GM19023 (cell line): ENCODE results near the gene CTDSPL.

ENCODE experiments used
- ATAC-seq: cut with Tn5 transposase; IDR thresholded peaks from one replicate; pipeline ENCODE4 v1.9.1; 2021; ENCODE audit warnings: mild to moderate bottlenecking, moderate library complexity; ENCODE audit not compliant: unreplicated experiment

The CTDSPL gene

DNA sequence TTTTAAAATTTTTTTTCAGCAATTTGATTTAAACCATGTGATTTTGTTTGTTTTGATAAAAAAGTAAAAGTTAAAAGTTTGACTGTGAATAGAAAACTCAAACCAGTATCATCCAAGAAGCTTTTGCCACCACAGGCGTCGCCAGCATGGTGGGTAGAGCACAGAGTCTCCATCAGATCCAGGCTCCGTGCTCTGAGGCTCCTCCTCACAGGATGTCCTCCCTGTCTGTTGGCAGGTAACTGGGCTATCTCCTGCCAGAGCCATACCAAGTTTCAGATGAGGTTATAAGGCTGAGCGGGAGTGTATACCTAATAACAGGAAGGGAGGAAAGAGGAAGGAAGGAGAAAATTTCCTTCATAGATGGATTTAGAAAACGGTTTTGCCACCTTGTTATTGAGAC lies 28.8 kb downstream of the CTDSPL start:
- no peak for ATAC-seq

DNA sequence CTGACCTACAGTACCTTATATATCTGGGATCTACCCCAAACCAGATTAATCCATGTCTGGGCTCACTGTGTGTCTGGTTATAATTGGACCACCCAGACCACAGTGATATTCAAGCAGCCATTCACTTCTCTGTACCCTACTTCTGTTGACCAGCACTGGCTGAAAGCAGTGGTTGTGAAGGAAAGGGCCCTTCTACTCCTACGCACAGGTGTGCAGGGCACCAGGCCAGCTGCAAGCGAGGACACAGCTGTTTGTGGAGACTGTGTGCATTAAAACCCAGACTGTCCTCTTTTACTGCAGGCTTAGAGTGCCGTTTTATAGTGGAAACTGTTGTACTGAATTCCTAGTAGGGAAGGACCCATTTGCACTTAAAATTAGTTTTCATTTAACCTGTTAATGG lies 29.5 kb downstream of the CTDSPL start:
- peak; percentile 81 for ATAC-seq

DNA sequence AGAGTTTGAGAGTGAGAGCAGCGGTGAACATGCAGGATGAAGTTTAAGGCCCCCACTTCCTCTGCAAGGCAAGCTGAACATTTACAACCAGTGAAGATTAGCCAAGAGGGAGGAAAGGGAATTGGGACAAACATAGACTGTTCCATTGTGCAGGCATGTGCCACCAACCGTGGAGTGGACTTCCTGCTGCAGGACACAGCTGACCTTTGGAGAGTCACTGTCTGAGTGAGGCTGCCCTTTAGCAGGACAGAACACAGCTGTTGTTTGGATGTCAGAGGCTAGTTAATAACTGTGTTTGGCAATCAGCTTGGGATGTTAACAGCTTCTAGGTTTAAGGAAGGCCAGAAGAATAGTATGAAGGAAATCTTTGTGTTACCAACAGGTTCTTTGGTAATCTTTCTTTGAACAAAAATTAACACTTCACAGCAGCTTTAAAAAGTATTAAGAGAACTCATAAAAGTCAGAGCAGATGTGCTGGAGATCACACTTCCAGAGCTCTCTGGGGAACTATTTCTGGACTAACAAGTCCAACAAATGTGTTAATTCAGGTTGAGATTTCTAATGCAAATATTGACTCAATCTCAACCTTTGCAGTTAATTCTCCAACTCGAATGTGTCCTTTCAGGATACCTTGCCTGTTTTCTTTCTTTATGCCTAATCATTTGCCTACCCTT lies 31.4 kb downstream of the CTDSPL start:
- ATAC-seq: no peak

DNA sequence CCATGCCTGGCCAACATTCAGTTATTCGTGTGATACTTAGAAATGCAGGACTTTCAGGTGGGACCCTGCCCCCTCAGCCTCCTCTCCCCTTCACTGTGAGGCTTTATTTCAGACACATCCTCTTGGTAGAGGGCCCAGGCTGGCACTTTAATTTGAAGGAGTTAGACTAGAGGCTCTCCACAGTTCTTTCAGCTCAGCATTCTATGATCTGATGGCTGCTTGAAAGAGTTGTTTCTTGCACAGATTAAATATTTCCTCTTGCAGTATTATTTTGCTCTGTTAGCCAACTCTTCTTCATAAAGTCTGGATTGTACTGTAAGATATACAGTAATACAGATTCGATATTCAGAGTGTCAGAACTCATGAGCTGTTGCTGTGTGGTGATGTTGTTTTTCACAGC lies 35.1 kb downstream of the CTDSPL start:
- no peak for ATAC-seq

DNA sequence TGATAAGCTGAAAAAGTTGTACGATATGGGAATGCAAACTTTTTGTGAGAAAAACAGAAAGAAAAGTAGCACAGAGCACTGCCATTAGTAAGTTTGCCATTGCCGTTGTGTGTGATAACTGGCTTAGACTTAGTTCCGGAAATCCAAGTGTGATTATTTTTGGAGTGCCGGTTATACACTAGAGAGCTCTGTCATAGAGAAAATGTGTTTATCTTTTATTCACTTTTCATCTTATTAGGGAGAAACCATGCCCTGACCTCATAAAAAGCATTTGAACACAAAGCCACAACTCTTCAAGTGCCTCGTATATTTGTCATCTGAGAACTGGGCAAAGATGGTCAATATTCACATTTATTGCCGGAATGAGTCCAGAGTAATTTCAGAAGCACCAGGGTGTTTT lies 36.1 kb downstream of the CTDSPL start:
- ATAC-seq: no peak

DNA sequence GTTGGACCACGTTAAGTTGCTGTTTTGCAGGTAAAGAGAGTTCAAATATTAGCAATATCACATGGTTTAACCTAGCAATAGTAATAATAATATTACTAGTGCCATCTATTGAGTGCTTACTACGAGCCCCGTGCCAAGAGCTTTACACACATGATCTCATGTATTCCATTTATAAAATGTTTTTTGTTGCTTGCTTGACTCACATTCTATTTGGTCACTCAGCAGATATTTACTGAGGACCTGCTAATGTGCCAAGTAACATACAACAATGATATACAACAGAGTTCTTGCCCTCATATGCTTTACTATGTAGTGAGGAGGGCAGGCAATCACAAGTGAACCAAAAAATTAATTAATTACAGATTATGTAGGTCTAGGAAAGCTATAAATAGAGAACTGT lies 36.7 kb downstream of the CTDSPL start:
- no peak for ATAC-seq

- peak; percentile 76 for ATAC-seq
These were observed 37.5 kb downstream of the CTDSPL start for GRCh38 chr3:37899101-37899707.

- ATAC-seq: no peak
These were observed 38.1 kb downstream of the CTDSPL start for GRCh38 chr3:37899711-37900306.

GRCh38 chr3:37901721-37902120 lies 40.0 kb downstream of the CTDSPL start:
- no peak for ATAC-seq

- ATAC-seq: no peak
These were observed 41.0 kb downstream of the CTDSPL start for GRCh38 chr3:37902674-37903073.

DNA sequence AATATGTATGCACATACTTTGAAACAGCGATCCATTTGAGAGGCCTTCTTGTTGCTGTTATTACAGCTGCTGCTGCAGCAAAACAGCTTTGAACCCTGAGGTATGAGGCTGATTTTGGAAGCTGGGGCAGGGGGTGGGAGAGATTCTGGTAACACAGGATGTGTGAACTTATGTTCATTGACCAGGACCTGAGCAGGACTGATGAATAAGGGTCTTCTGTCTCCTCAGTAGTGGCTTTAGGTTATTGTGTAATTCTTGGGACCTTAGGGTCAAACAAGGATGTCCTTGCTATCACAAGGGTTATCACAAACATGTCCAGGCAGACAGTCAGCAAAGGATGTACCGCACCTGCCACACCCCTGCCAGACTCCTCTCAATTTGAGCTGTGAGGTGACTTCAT lies 41.6 kb downstream of the CTDSPL start:
- no peak for ATAC-seq

DNA sequence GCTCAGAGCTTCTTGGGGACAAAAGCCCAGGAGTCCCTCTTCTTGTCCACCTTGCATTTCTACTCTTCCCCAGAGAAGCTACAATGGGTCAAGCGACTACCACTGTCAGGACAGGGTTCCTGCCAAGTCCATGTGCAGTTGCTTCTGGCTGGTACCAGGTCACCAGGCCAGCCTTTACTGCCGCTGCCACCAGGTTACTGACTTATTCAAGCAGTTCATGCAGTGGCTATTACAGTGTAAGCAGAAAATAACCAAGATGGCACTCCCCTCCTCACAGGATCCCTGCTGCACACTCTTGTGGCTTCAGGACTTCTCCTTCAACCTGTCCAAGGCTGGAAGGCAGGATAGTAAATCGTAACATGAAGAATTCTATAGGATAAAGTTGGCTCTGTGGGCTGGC lies 42.1 kb downstream of the CTDSPL start:
- no peak for ATAC-seq

DNA sequence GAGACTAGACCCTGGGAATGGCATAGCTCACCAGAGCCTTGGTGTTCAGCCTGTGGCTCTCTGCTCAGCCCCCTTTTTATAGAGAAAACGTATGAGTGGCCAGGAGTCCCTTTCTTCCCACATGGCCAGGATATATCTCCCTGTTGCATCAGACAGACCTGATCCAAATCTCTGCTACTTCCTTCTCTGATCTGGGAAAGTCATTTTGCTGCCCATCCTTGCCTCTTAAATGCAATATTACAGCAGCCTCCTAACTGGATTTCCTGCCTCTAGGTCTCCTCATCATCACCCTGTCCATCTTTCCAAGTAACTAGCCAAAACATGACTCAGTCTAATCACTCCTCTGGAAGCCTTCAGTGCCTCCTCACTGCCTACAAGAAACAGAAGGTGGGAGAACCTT lies 42.9 kb downstream of the CTDSPL start:
- ATAC-seq: no peak

- no peak for ATAC-seq
These were observed 43.7 kb downstream of the CTDSPL start for GRCh38 chr3:37905346-37905745.

- ATAC-seq: no peak
These were observed 44.5 kb downstream of the CTDSPL start for GRCh38 chr3:37905987-37906674.

DNA sequence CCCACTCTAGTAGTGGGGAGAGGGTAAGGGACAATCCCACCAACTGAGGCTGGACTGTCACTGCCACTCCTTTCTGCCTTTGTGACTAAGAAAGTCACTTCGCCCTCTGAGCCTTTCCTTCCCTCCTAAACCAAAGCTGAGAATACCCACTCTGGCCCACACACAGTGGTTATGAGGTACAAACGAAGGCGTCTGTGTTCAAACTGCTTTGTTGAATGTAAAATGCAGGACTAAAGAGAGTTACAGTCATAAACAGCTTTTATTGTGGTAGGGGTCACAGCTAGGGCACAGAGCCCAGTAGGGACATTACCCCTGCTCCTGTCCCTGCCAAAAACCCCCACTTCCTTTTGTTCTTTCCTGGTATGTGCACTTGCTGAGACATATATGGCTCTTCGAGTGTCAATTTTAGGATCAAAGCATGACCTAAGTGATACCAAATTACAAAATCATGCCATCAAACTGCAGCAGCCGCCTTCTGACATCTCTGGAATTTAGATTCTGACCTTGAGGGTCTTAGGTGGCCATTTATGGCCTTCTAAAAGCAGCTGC lies 45.1 kb downstream of the CTDSPL start:
- no peak for ATAC-seq

DNA sequence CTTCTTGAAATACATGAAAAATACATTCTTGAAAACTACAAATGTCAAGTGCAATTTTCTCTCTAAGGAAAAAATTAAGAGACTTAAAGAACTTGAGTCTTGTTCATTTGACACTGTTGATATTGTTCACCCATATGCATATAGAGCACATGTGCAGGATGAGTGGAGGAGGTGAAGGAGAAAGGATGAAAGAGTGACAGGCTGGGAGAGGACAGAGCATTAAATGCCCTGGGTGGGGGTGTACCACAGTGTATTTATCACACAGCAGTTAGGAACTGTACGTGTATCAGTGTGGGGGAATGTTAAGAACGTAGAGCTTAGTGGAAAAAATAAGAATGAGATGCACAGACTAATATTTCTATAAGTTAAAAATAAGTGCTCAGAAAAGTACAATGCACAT lies 45.7 kb downstream of the CTDSPL start:
- ATAC-seq: no peak

DNA sequence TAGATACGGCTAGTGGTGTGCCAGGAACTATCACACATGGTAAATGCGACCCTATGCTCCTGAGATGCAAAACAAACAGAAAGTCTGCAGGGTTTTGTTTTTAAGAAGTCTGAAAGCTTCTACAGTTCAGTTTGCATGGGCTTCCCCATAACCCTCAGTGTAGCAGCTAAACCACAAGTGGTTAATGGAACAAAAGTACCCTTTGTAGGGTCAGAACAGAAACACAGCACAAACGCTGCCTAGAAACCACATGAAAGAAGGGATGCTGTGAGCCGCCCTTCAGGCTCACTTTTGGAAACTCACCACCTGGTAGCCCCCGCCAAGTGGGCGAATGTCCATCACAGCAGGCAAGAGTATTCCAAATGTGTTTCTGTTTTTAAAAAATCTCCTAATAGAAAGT lies 46.2 kb downstream of the CTDSPL start:
- ATAC-seq: peak; percentile 94

GRCh38 chr3:37909067-37909911 lies 47.6 kb downstream of the CTDSPL start:
- no peak for ATAC-seq

GRCh38 chr3:37910671-37911400 lies 49.2 kb downstream of the CTDSPL start:
- no peak for ATAC-seq
